H9 (cell line): ENCODE results near the gene THRB. TPM values are rescaled to one million over a fixed set of nuclear protein-coding genes. Genes with fewer than 3 reads are reported as not detected.

Experiments
- DNase-seq: peaks from one replicate; pipeline ENCODE4 v3.0.0-alpha.2; 2017
- H2AFZ ChIP-seq: one replicate; pipeline ENCODE4 v1.6.1; 2013; ENCODE audit warnings: mild to moderate bottlenecking, low read length, control low read depth, moderate library complexity
- H2AK5ac ChIP-seq: 2 replicates; pipeline ENCODE4 v1.6.1; 2013; ENCODE audit warnings: low read length, control low read depth, mixed read lengths; ENCODE audit not compliant: insufficient read length
- H2BK120ac ChIP-seq: one replicate; pipeline ENCODE4 v1.6.1; 2013; ENCODE audit warnings: low read depth, mild to moderate bottlenecking, low read length, control low read depth, inconsistent platforms; ENCODE audit not compliant: poor library complexity, severe bottlenecking
- H2BK12ac ChIP-seq: 2 replicates; pipeline ENCODE4 v1.6.1; 2013; ENCODE audit warnings: low read length, control low read depth, mixed read lengths, low read depth; ENCODE audit not compliant: insufficient read length
- H2BK15ac ChIP-seq: 2 replicates; pipeline ENCODE4 v1.6.1; 2013; ENCODE audit warnings: low read depth, low read length, control low read depth
- H2BK20ac ChIP-seq: one replicate; pipeline ENCODE4 v1.6.1; 2013; ENCODE audit warnings: low read depth, mild to moderate bottlenecking, low read length, control low read depth, inconsistent platforms; ENCODE audit not compliant: poor library complexity, severe bottlenecking
- H2BK5ac ChIP-seq: 2 replicates; pipeline ENCODE4 v1.6.1; 2013; ENCODE audit warnings: low read length, control low read depth, mixed read lengths; ENCODE audit not compliant: insufficient read length
- H3K14ac ChIP-seq: 2 replicates; pipeline ENCODE4 v1.6.1; 2013; ENCODE audit warnings: low read length, control low read depth; ENCODE audit not compliant: insufficient read depth
- H3K18ac ChIP-seq: 2 replicates; pipeline ENCODE4 v1.6.1; 2013; ENCODE audit warnings: low read depth, mild to moderate bottlenecking, mixed read lengths, low read length, control low read depth; ENCODE audit not compliant: insufficient read length
- H3K23ac ChIP-seq: 2 replicates; pipeline ENCODE4 v1.6.1; 2013; ENCODE audit warnings: low read length, control low read depth, mixed read lengths, low read depth; ENCODE audit not compliant: insufficient read length
- H3K23me2 ChIP-seq: 2 replicates; pipeline ENCODE4 v1.6.1; 2013; ENCODE audit warnings: low read depth, mild to moderate bottlenecking, mixed read lengths, low read length, control low read depth; ENCODE audit not compliant: insufficient read length, poor library complexity, severe bottlenecking
- H3K27ac ChIP-seq: 2 replicates; pipeline ENCODE4 v1.5.1; 2013; ENCODE audit warnings: low read length, control low read depth, mixed read lengths, low read depth; ENCODE audit not compliant: insufficient read length
- H3K27me3 ChIP-seq: 2 replicates; pipeline ENCODE4 v1.6.1; 2013; ENCODE audit warnings: low read length, control low read depth, inconsistent platforms; ENCODE audit not compliant: insufficient read depth
- H3K4ac ChIP-seq: 2 replicates; pipeline ENCODE4 v1.6.1; 2013; ENCODE audit warnings: low read depth, mild to moderate bottlenecking, control low read depth, inconsistent platforms, low read length, moderate library complexity
- H3K4me1 ChIP-seq: 2 replicates; pipeline ENCODE4 v1.6.1; 2013; ENCODE audit warnings: low read length, control low read depth, inconsistent platforms; ENCODE audit not compliant: insufficient read depth
- H3K4me2 ChIP-seq: 2 replicates; pipeline ENCODE4 v1.6.1; 2013; ENCODE audit warnings: low read length, control low read depth, mixed read lengths; ENCODE audit not compliant: insufficient read length, insufficient read depth
- H3K56ac ChIP-seq: 2 replicates; pipeline ENCODE4 v1.6.1; 2013; ENCODE audit warnings: low read depth, mild to moderate bottlenecking, mixed read lengths, low read length, control low read depth; ENCODE audit not compliant: insufficient read length
- H3K79me1 ChIP-seq: 2 replicates; pipeline ENCODE4 v1.6.1; 2013; ENCODE audit warnings: low read depth, mild to moderate bottlenecking, moderate library complexity, low read length, control low read depth, inconsistent platforms; ENCODE audit not compliant: insufficient read depth, poor library complexity, severe bottlenecking
- H3K79me2 ChIP-seq: 2 replicates; pipeline ENCODE4 v1.6.1; 2013; ENCODE audit warnings: low read length, control low read depth, inconsistent platforms; ENCODE audit not compliant: insufficient read depth
- H3K9ac ChIP-seq: 2 replicates; pipeline ENCODE4 v1.6.1; 2013; ENCODE audit warnings: low read length, control low read depth, mixed read lengths; ENCODE audit not compliant: insufficient read length; ENCODE audit errors: extremely low read depth
- H3K9me3 ChIP-seq: one replicate; pipeline ENCODE4 v1.6.1; 2013; ENCODE audit warnings: low read depth, low read length, inconsistent platforms; ENCODE audit not compliant: control insufficient read depth
- H3T11ph ChIP-seq: one replicate; pipeline ENCODE4 v1.6.1; 2013; ENCODE audit warnings: mild to moderate bottlenecking, low read length, control low read depth, inconsistent platforms
- H4K20me1 ChIP-seq: one replicate; pipeline ENCODE4 v1.6.1; 2013; ENCODE audit not compliant: control insufficient read depth, insufficient read length, insufficient read depth
- H4K5ac ChIP-seq: 2 replicates; pipeline ENCODE4 v1.6.1; 2013; ENCODE audit warnings: low read depth, mild to moderate bottlenecking, mixed read lengths, low read length, control low read depth; ENCODE audit not compliant: insufficient read length
- H4K8ac ChIP-seq: replicated peaks from 2 replicates; pipeline ENCODE4 v1.6.1; 2013; ENCODE audit warnings: low read length, control low read depth, mixed read lengths, low read depth; ENCODE audit not compliant: insufficient read length
- H4K91ac ChIP-seq: 2 replicates; pipeline ENCODE4 v1.6.1; 2013; ENCODE audit warnings: low read depth, mild to moderate bottlenecking, moderate library complexity, mixed read lengths, low read length, control low read depth; ENCODE audit not compliant: insufficient read length
- H3K27ac Mint-ChIP-seq, 3 experiments: 2 replicates in 2 of 3; 3 replicates in 1 of 3; pipeline ENCODE4 v1.8.0; 2020 to 2021; ENCODE audit warnings: mixed read lengths in 3 of 3, mild to moderate bottlenecking in 1 of 3, moderate library complexity in 1 of 3
- H3K27me3 Mint-ChIP-seq: 2 replicates; pipeline ENCODE4 v1.8.0; 2021; ENCODE audit warnings: low read depth, mild to moderate bottlenecking, moderate library complexity, mixed read lengths
- H3K36me3 Mint-ChIP-seq, 3 experiments: 2 replicates in 2 of 3; 3 replicates in 1 of 3; pipeline ENCODE4 v1.8.0; 2020 to 2021; ENCODE audit warnings: low read depth in 3 of 3, mixed read lengths in 3 of 3; ENCODE audit not compliant: insufficient read depth in 1 of 3
- H3K4me1 Mint-ChIP-seq, 2 experiments: 2 replicates each; pipeline ENCODE4 v1.8.0; 2020; ENCODE audit warnings: mixed read lengths in 2 of 2
- H3K4me3 Mint-ChIP-seq, 2 experiments: 2 replicates in 1 of 2; 3 replicates in 1 of 2; pipeline ENCODE4 v1.8.0; 2020 to 2021; ENCODE audit warnings: mild to moderate bottlenecking in 2 of 2, mixed read lengths in 2 of 2, moderate library complexity in 1 of 2
- H3K9me3 Mint-ChIP-seq, 2 experiments: 2 replicates in 1 of 2; 3 replicates in 1 of 2; pipeline ENCODE4 v1.8.0; 2020; ENCODE audit warnings: mild to moderate bottlenecking in 2 of 2, mixed read lengths in 2 of 2, moderate library complexity in 1 of 2
- CTCF ChIP-seq: fragments of 200-600 bp; sonication (generic); conservative IDR thresholded peaks from 3 replicates; pipeline ENCODE4 v1.8.0; 2021; ENCODE audit warnings: antibody characterized with exemption, mild to moderate bottlenecking
- WGBS: extraction: QIAGEN DNeasy Blood & Tissue Kit; methylation state at CpG from one replicate; pipeline ENCODE4 v1.1.7; 2013; ENCODE audit warnings: missing lambda C conversion rate, low lambda C conversion rate, mixed read lengths; ENCODE audit not compliant: insufficient read length; ENCODE audit errors: extremely low coverage; 5-methylcytosine and 5-hydroxymethylcytosine counted together
- total RNA-seq: library from RNA; stranded (reverse); gene quantifications from 2 replicates; pipeline ENCODE4 v1.2.1, GENCODE V29; 2021

THRB gene
- total RNA-seq, 1 experiment from 2014 or later: 8.6 TPM

DNA sequence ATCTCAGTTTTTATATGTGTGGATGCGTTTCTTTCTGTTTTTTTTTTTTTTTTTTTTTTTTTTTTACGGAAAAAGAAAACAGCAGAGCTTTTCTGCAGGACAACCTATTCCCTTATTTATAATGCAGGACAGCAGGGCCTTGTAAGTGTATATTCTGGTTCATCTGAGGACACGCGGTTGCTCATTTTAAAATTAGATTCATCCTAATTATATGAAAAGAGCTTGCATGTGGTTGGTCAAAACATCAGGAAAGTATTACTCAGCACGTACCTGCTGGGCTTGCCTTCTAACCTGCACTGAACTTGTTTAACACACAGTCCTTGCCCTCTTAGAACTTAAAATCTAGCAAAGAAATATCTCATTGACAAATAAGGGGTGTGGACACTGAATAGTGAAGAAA lies 13.5 kb downstream of the THRB start:
- Histone ChIP-seq H3K4me2 (no peak overlapping the region), H2AFZ (no peak overlapping the region), H3K14ac (no peak overlapping the region), H4K20me1 (no peaks in the 10 kb centered on the region), H2BK120ac (no peak overlapping the region), H3K23me2 (no peaks in the 10 kb centered on the region), H2BK15ac (no peak overlapping the region), H3K9ac (no peak overlapping the region), H3K27ac (no peak overlapping the region), H3K23ac (no peak overlapping the region), H2BK20ac (no peak overlapping the region), H4K8ac (no peak overlapping the region), H2AK5ac (no peak overlapping the region), H3K18ac (no peak overlapping the region), H3K27me3 (no peaks in the 10 kb centered on the region; the same call in 1 of the 2 replicates), H3K56ac (no peak overlapping the region), H2BK5ac (no peak overlapping the region), H3K4ac (no peak overlapping the region), H3K79me2 (no peaks in the 10 kb centered on the region), H2BK12ac (no peak overlapping the region), H4K5ac (no peak overlapping the region), H3K9me3 (no peaks in the 10 kb centered on the region), H3T11ph (no peak overlapping the region), H4K91ac (no peak overlapping the region), H3K4me1 (no peaks in the 10 kb centered on the region; the same call in 1 of the 2 replicates), H3K79me1 (no peaks in the 10 kb centered on the region)
- Mint-ChIP-seq H3K27me3 (peaks cover 14% of the 10 kb centered on the region), H3K9me3 (no peaks in the 10 kb centered on the region), H3K4me1 (peaks cover 35 to 43% of the 10 kb centered on the region in 2 experiments), H3K4me3 (no peak overlapping the region), H3K36me3 (peaks cover 0 to 12% (median 5%) of the 10 kb centered on the region in 3 experiments; a peak in 3 of 7 replicates), H3K27ac (no peak overlapping the region)
- no peak for DNase-seq
- no CpG with 5 or more reads among the region's 5 CpGs for WGBS
- TF ChIP-seq CTCF: no peak
